ENCODE measurements around the gene ZNF19.

DNA sequence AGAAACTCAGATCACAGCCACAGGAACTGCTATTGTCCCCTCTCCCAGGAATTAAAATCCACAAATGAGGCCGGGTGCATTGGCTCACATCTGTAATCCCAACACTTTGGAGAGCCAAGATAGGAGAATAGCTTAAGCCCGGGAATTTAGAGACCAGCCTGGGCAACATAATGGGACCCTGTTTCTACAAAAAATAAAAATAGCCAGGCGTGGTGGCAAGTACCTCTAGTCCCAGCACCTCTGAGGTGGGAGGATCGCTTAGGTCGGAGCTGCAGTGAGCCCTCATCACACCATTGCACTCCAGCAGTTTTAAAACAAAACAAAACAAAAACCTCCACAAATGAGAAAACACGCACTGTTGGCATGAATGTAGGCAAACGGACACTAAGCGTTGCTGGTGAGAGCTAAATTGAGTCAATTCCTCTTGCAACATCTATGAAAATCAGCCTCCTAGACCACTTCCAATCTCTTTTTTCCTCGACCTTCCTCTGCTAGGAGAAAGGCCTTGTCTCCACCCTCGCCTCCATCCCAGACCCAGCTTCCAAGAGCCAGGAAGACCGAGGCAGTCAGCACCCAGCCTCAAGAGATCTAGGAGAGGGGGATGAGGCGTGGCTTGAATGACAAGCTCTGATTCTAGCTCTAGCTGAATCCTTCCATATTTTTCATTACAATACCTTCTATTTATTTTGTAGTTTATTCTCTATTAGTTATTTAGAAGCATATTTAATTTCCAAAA is 62.1 kb downstream of the ZNF19 start:
- no peak for TF ChIP-seq POLR2AphosphoS5 (IDR thresholded peaks at IDR 0.05)
- TF ChIP-seq, protein P1, sequence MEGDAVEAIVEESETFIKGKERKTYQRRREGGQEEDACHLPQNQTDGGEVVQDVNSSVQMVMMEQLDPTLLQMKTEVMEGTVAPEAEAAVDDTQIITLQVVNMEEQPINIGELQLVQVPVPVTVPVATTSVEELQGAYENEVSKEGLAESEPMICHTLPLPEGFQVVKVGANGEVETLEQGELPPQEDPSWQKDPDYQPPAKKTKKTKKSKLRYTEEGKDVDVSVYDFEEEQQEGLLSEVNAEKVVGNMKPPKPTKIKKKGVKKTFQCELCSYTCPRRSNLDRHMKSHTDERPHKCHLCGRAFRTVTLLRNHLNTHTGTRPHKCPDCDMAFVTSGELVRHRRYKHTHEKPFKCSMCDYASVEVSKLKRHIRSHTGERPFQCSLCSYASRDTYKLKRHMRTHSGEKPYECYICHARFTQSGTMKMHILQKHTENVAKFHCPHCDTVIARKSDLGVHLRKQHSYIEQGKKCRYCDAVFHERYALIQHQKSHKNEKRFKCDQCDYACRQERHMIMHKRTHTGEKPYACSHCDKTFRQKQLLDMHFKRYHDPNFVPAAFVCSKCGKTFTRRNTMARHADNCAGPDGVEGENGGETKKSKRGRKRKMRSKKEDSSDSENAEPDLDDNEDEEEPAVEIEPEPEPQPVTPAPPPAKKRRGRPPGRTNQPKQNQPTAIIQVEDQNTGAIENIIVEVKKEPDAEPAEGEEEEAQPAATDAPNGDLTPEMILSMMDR (IDR thresholded peaks at IDR 0.05), result no peak

All from esophagus muscularis mucosa (tissue), 3 donors.